ENCODE data around the gene CT45A1.
"Not testable (repeated sequence)": the region's sequence is repeated elsewhere in the genome, so short reads cannot be mapped to it uniquely, and the experiment has no call there.

- TF ChIP-seq CTCF, POLR2A (IDR thresholded peaks at IDR 0.05): not testable (repeated sequence)
These were observed 40.5 kb upstream of the CT45A1 start for GRCh38 chrX:135672979-135673378.

All from lower leg skin (tissue), 3 donors.